Endodermal cell (in vitro differentiated cells): Measurements from ENCODE around the gene PRRT4. TPM values are rescaled to one million over a fixed set of nuclear protein-coding genes. Genes with fewer than 3 reads are reported as not detected.

Source experiments
- DNase-seq: peaks from one replicate; pipeline ENCODE4 v3.0.0-alpha.2; 2017
- H3K27ac ChIP-seq: 2 replicates; pipeline ENCODE4 v1.5.1; 2013; ENCODE audit warnings: mild to moderate bottlenecking, low read depth, low read length, moderate library complexity
- H3K27me3 ChIP-seq: 2 replicates; pipeline ENCODE4 v1.6.1; 2013; ENCODE audit warnings: mild to moderate bottlenecking, low read length, moderate library complexity; ENCODE audit not compliant: insufficient read depth, control insufficient read depth, poor library complexity, severe bottlenecking
- H3K36me3 ChIP-seq: 2 replicates; pipeline ENCODE4 v1.7.0; 2013; ENCODE audit warnings: mild to moderate bottlenecking, low read length, moderate library complexity; ENCODE audit not compliant: control insufficient read depth, insufficient read depth
- H3K4me1 ChIP-seq: one replicate; pipeline ENCODE4 v1.7.0; 2013; ENCODE audit warnings: low read length; ENCODE audit not compliant: control insufficient read depth, insufficient read depth
- H3K4me3 ChIP-seq: 2 replicates; pipeline ENCODE4 v1.5.1; 2013; ENCODE audit warnings: mild to moderate bottlenecking, low read length, moderate library complexity
- H3K9ac ChIP-seq: 2 replicates; pipeline ENCODE4 v1.6.1; 2013; ENCODE audit warnings: mild to moderate bottlenecking, low read length, moderate library complexity; ENCODE audit not compliant: poor library complexity, severe bottlenecking; ENCODE audit errors: extremely low read depth
- H3K9me3 ChIP-seq: 2 replicates; pipeline ENCODE4 v1.6.1; 2013; ENCODE audit warnings: mild to moderate bottlenecking, low read length, moderate library complexity; ENCODE audit not compliant: control insufficient read depth
- H3K27ac Mint-ChIP-seq: 2 replicates; pipeline ENCODE4 v1.8.0; 2020; ENCODE audit warnings: mixed read lengths
- H3K27me3 Mint-ChIP-seq: 2 replicates; pipeline ENCODE4 v1.8.0; 2021; ENCODE audit warnings: mild to moderate bottlenecking, mixed read lengths; ENCODE audit not compliant: insufficient read depth
- H3K36me3 Mint-ChIP-seq: 2 replicates; pipeline ENCODE4 v1.8.0; 2020; ENCODE audit warnings: low read depth, mixed read lengths
- H3K4me1 Mint-ChIP-seq: 2 replicates; pipeline ENCODE4 v1.8.0; 2020; ENCODE audit warnings: mixed read lengths
- H3K4me3 Mint-ChIP-seq: 2 replicates; pipeline ENCODE4 v1.8.0; 2020; ENCODE audit warnings: mild to moderate bottlenecking, moderate library complexity, mixed read lengths
- H3K9me3 Mint-ChIP-seq: 2 replicates; pipeline ENCODE4 v1.8.0; 2020; ENCODE audit warnings: mild to moderate bottlenecking, mixed read lengths
- CTCF ChIP-seq: fragments of 200-600 bp; sonication (generic); conservative IDR thresholded peaks from 2 replicates; pipeline ENCODE4 v1.5.0; 2021; ENCODE audit warnings: antibody characterized with exemption, mild to moderate bottlenecking
- WGBS, 2 experiments: methylation state at CpG; one replicate each; pipeline versions ENCODE4 v1.1.5 to v1.1.7; 2013; ENCODE audit warnings: missing lambda C conversion rate in 2 of 2, mixed read lengths in 1 of 2; ENCODE audit not compliant: insufficient coverage in 1 of 2, insufficient read length in 1 of 2; 5-methylcytosine and 5-hydroxymethylcytosine counted together
- total RNA-seq, 2 donors: library from RNA; stranded (reverse); fragmentation: NEBNext Ultra II Directional in 1 of 2; extraction: Animal tissue kit (Norgen Biotek cat#: 25700) in 1 of 2; gene quantifications; 2 replicates in 1 of 2; 3 replicates in 1 of 2; pipeline ENCODE4 v1.2.1, GENCODE V29; 2021

Gene PRRT4
- total RNA-seq, 2 donors from 2014 or later = 0.18 TPM; not detected in 1

DNA sequence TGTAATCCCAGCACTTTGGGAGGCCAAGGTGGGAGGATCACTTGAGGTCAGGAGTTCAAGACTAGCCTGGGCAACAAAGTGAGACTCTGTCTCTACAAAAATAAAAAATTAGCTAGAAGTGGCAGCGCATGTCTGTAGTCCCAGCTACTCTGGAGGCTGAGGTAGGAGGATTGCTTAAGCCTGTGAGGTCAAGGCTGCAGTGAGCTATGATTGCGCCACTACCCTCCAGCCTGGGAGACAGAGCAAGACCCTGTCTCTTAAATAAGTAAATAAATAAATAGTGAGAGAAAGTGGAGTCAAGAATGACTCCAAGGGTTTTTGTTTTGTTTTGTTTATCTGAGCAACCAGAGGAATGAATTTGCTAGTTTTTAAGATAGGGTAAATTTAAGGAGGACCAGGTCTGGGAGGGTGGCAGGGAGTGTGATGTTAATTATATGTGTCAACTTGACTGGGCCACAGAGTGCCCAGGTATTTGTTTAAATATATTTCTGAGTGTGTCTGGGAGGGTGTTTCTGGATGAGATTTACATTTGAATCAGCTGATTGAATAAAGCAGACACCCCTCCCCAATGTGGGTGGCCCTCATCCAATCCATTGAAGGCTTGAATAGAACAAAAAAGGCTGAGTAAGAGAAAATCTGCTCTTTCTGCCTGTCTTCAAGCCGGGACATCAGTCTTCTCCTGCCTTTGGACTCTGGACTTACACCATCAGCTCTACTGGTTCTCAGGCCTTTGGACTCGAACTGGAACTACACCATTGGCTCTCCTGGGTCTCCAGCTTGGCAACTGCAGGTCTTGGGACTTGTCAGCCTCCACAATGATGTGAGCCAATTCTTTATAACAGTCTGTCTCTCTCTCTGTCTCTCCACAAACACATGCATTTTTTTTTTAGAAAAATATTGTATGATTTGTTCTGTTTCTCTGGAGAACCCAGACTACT lies 24.8 kb upstream of the PRRT4 start:
- Histone ChIP-seq H3K4me3 (no peak overlapping the region), H3K27me3 (peaks cover 23% of the 10 kb centered on the region), H3K9ac (no peak overlapping the region), H3K27ac (no peak overlapping the region), H3K4me1 (no peaks in the 10 kb centered on the region), H3K9me3 (no peaks in the 10 kb centered on the region), H3K36me3 (no peaks in the 10 kb centered on the region)
- H3K9me3 Mint-ChIP-seq = no peaks in the 10 kb centered on the region
- DNase-seq = no peak
- no peak for TF ChIP-seq CTCF
- H3K36me3 Mint-ChIP-seq = no peaks in the 10 kb centered on the region
- no peaks in the 10 kb centered on the region for H3K4me1 Mint-ChIP-seq
- 85 to 88% methylated on average over 2 to 4 of the region's 4 CpGs for WGBS, 2 experiments
- H3K27me3 Mint-ChIP-seq = peaks cover 58% of the 10 kb centered on the region
- H3K27ac Mint-ChIP-seq = no peak overlapping the region
- no peak overlapping the region for H3K4me3 Mint-ChIP-seq

DNA sequence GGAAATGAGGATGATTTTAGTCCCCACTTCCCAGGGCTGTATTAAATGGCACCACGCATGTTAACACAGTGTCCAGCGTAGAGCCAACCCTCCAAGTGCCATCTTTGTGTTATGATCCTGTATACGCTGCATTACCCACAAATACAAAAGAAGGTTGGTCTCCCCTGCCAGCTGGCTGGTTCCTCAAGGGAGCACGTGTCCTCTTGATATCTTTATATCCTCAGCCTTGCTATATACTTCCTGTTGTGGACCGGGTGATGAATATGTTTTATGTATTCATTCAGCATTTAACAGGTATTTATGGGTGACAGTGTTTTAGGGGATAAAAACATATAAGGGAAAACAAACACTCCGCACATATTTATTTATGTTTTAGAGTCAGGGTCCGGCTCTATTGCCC lies 23.2 kb upstream of the PRRT4 start:
- Mint-ChIP-seq H3K27me3 (peaks cover 55% of the 10 kb centered on the region), H3K27ac (no peak overlapping the region), H3K4me3 (no peak overlapping the region), H3K4me1 (peaks cover 1% of the 10 kb centered on the region), H3K36me3 (no peaks in the 10 kb centered on the region), H3K9me3 (no peaks in the 10 kb centered on the region)
- peaks cover 23% of the 10 kb centered on the region for H3K27me3 ChIP-seq
- H3K9me3 ChIP-seq = no peaks in the 10 kb centered on the region
- no peak for DNase-seq
- no peaks in the 10 kb centered on the region for H3K36me3 ChIP-seq
- 89 to 96% methylated on average over 4 to 7 of the region's 7 CpGs for WGBS, 2 experiments
- no peak for TF ChIP-seq CTCF
- H3K9ac ChIP-seq = no peak overlapping the region
- no peak overlapping the region for H3K4me3 ChIP-seq
- no peaks in the 10 kb centered on the region for H3K4me1 ChIP-seq
- H3K27ac ChIP-seq = no peak overlapping the region

DNA sequence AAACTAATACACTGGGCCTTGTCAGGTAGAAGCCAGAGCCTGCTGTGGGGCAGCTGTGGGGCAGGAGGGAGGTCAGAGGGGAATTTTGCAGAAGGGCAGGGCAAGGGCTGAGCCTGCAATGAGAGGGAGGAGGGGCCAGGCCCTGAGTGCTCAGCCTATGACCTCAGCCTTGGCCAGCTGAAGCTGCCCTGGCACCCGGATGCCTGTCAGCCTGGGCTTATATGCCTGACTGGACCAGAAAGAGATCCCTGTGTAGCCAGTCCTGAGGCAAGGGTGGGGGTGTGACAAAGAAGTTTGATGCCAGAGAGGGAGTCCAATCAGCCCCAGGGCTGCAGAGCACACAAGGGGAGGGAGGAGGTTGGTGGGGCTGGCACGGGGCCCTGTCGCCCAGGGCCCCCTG lies 22.3 kb upstream of the PRRT4 start:
- Mint-ChIP-seq H3K9me3 (no peaks in the 10 kb centered on the region), H3K27ac (no peak overlapping the region), H3K4me1 (peaks cover 1% of the 10 kb centered on the region), H3K4me3 (no peak overlapping the region), H3K27me3 (peaks cover 52% of the 10 kb centered on the region), H3K36me3 (no peaks in the 10 kb centered on the region)
- no peak for TF ChIP-seq CTCF
- no peak overlapping the region for H3K9ac ChIP-seq
- DNase-seq = no peak
- H3K4me1 ChIP-seq = no peaks in the 10 kb centered on the region
- no peak overlapping the region for H3K27ac ChIP-seq
- WGBS, 2 experiments = 90% methylated on average over 3 of the region's 3 CpGs; no CpG with 5 or more reads in 1 of the 2 experiments
- H3K36me3 ChIP-seq = no peaks in the 10 kb centered on the region
- peaks cover 18% of the 10 kb centered on the region for H3K27me3 ChIP-seq
- no peak overlapping the region for H3K4me3 ChIP-seq
- H3K9me3 ChIP-seq = no peaks in the 10 kb centered on the region
